HL-60 (cell line): ENCODE results near the gene PRG2.
"Not testable (repeated sequence)": the region's sequence is repeated elsewhere in the genome, so short reads cannot be mapped to it uniquely, and the experiment has no call there.

Source experiments
- DNase-seq, 2 experiments: peaks; one replicate each; pipeline ENCODE4 v3.0.0-alpha.2; 2010 to 2020; ENCODE audit warnings: low read depth in 1 of 2, low spot score in 1 of 2
- H3K27ac ChIP-seq: fragments of 250-450 bp; sonication (Bioruptor Pico); replicated peaks from 2 replicates; pipeline ENCODE4 v1.5.1; 2020; ENCODE audit warnings: mild to moderate bottlenecking, moderate library complexity
- H3K27me3 ChIP-seq: fragments of 250-450 bp; sonication (Bioruptor Pico); 2 replicates; pipeline ENCODE4 v1.5.1; 2021; ENCODE audit warnings: mild to moderate bottlenecking, moderate library complexity; ENCODE audit not compliant: insufficient read depth, poor library complexity, severe bottlenecking
- H3K4me3 ChIP-seq: replicated peaks from 2 replicates; pipeline ENCODE4 v1.5.1; 2011; ENCODE audit warnings: mild to moderate bottlenecking, control low read depth, low read length; ENCODE audit not compliant: insufficient read depth
- CTCF ChIP-seq: IDR thresholded peaks from one replicate; pipeline ENCODE4 v1.5.1; 2011; ENCODE audit warnings: low read length, control low read depth, inconsistent platforms; ENCODE audit not compliant: insufficient read depth
- GABPA ChIP-seq: IDR thresholded peaks from 2 replicates; pipeline ENCODE4 v1.6.1; 2012; ENCODE audit warnings: low read depth
- POLR2AphosphoS5 ChIP-seq: IDR thresholded peaks from 2 replicates; pipeline ENCODE4 v1.6.1; 2012; ENCODE audit warnings: low read depth
- REST ChIP-seq: IDR thresholded peaks from 2 replicates; pipeline ENCODE4 v1.6.1; 2012; ENCODE audit warnings: low read depth; ENCODE audit not compliant: insufficient replicate concordance
- SPI1 ChIP-seq: IDR thresholded peaks from 2 replicates; pipeline ENCODE4 v1.6.1; 2012; ENCODE audit warnings: low read depth, mild to moderate bottlenecking, borderline replicate concordance

The PRG2 gene

GRCh38 chr11:57339328-57339727, 51.1 kb downstream of the PRG2 start:
- TF ChIP-seq CTCF (no peak), POLR2AphosphoS5 (no peak), SPI1 (no peak), REST (no peak), GABPA (no peak)
- Histone ChIP-seq H3K27ac (no peak overlapping the region), H3K4me3 (no peak overlapping the region), H3K27me3 (no peaks in the 10 kb centered on the region)
- no peak for DNase-seq

- H3K4me3 ChIP-seq, result no peak within 1 kb of the TSS
- no peak for DNase-seq
- no peak for TF ChIP-seq GABPA
- no peak for TF ChIP-seq REST
These were observed 52.3 kb downstream of the PRG2 start, which contains the start of gene P2RX3 for GRCh38 chr11:57338142-57338541. Gene P2RX3, plus strand, starts transcription at chr11:57338352. Its CDS starts 199 bp downstream, at chr11:57338551.

GRCh38 chr11:57336856-57337255, 53.6 kb downstream of the PRG2 start:
- not testable (repeated sequence) for H3K4me3 ChIP-seq, H3K27me3 ChIP-seq, H3K27ac ChIP-seq, DNase-seq

More at GRCh38 chr11:57338142-57338541, 52.3 kb downstream of the PRG2 start, which contains the start of gene P2RX3:
- no peaks in the 10 kb centered on the region for H3K27me3 ChIP-seq
- no peak within 1 kb of the TSS for H3K27ac ChIP-seq
